T-helper 1 cell treated with Interleukin-12 subunit alpha and Interleukin-12 subunit beta and Interleukin-4 antibody, amounts not matched to agents 30 μg/mL and 1 μg/mL, for 36 hours (primary cell): ENCODE data around the gene PIK3CD.

ENCODE experiments used
- H3K27ac Mint-ChIP-seq: one replicate; pipeline ENCODE4 v1.8.0; 2021; ENCODE audit warnings: mild to moderate bottlenecking, mixed read lengths
- H3K27me3 Mint-ChIP-seq: one replicate; pipeline ENCODE4 v1.8.0; 2021; ENCODE audit warnings: low read depth, mixed read lengths
- H3K36me3 Mint-ChIP-seq: one replicate; pipeline ENCODE4 v1.8.0; 2021; ENCODE audit warnings: low read depth, mixed read lengths
- H3K4me1 Mint-ChIP-seq: one replicate; pipeline ENCODE4 v1.8.0; 2021; ENCODE audit warnings: low read depth, mixed read lengths
- H3K4me3 Mint-ChIP-seq: one replicate; pipeline ENCODE4 v1.8.0; 2021; ENCODE audit warnings: mild to moderate bottlenecking, moderate library complexity, mixed read lengths
- H3K9me3 Mint-ChIP-seq: one replicate; pipeline ENCODE4 v1.8.0; 2021; ENCODE audit warnings: mixed read lengths

PIK3CD gene

DNA sequence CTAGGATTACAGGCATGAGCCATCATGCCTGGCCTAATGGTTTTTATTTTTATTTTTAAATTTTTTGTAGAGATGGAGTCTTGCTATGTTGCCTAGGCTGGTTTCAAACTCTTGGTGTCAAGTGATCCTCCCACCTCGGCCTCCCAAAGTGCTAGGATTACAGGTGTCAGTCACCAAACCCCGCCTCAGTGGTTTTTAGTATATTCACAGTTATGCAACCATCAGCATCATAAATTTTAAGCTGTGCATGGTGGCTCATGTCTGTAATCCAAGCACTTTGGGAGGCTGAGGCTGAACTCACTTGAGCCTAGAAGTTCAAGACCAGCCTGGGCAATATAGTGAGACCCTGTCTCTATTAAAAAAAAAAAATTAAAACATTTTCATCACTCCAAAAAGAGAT lies 28.6 kb downstream of the PIK3CD start:
- H3K4me1 Mint-ChIP-seq = peaks cover 36% of the 10 kb centered on the region
- H3K9me3 Mint-ChIP-seq = no peaks in the 10 kb centered on the region
- peaks cover 35% of the 10 kb centered on the region for H3K36me3 Mint-ChIP-seq
- H3K4me3 Mint-ChIP-seq = no peak overlapping the region
- no peak overlapping the region for H3K27ac Mint-ChIP-seq
- H3K27me3 Mint-ChIP-seq = no peaks in the 10 kb centered on the region

DNA sequence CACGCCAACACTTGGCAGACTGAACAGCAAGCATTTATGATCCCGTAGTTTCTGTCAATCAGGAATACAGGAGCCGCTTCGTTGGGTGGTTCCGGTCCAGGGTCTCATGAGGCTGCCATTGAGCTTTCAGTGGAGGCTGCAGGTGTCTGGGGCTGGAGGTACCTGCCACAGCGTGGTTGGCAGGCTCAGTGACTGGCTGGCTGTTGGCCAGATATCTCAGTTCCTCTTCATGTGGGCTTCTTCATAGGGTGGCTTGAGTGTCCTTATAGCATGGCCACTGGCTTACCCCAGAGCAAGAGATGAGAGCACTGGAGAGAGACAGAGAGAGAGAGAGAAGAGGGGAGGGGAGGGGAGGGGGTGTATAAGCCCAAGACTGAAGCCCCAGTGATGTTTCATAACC lies 29.3 kb downstream of the PIK3CD start:
- no peak overlapping the region for H3K27ac Mint-ChIP-seq
- peaks cover 39% of the 10 kb centered on the region for H3K4me1 Mint-ChIP-seq
- no peaks in the 10 kb centered on the region for H3K9me3 Mint-ChIP-seq
- H3K27me3 Mint-ChIP-seq = no peaks in the 10 kb centered on the region
- H3K36me3 Mint-ChIP-seq = peaks cover 36% of the 10 kb centered on the region
- H3K4me3 Mint-ChIP-seq = no peak overlapping the region

GRCh38 chr1:9684801-9685200 lies 33.3 kb downstream of the PIK3CD start:
- Mint-ChIP-seq H3K4me3 (no peak overlapping the region), H3K27me3 (no peaks in the 10 kb centered on the region), H3K27ac (peak overlapping the region; percentile 28), H3K9me3 (no peaks in the 10 kb centered on the region), H3K36me3 (peaks cover 17% of the 10 kb centered on the region), H3K4me1 (peaks cover 45% of the 10 kb centered on the region)

- Mint-ChIP-seq H3K36me3 (peaks cover 22% of the 10 kb centered on the region), H3K27ac (peak overlapping the region; percentile 53), H3K4me3 (peak overlapping the region; percentile 79), H3K27me3 (no peaks in the 10 kb centered on the region), H3K9me3 (no peaks in the 10 kb centered on the region), H3K4me1 (peaks cover 57% of the 10 kb centered on the region)
Observed at GRCh38 chr1:9687120-9687873, 35.8 kb downstream of the PIK3CD start.

GRCh38 chr1:9687874-9688582 lies 36.5 kb downstream of the PIK3CD start:
- no peaks in the 10 kb centered on the region for H3K27me3 Mint-ChIP-seq
- peak overlapping the region; percentile 79 for H3K4me3 Mint-ChIP-seq
- H3K27ac Mint-ChIP-seq = peak overlapping the region; percentile 41
- no peaks in the 10 kb centered on the region for H3K9me3 Mint-ChIP-seq
- H3K36me3 Mint-ChIP-seq = peaks cover 25% of the 10 kb centered on the region
- H3K4me1 Mint-ChIP-seq = peaks cover 59% of the 10 kb centered on the region

- Mint-ChIP-seq H3K36me3 (peaks cover 25% of the 10 kb centered on the region), H3K4me3 (peak overlapping the region; percentile 79)
Observed at GRCh38 chr1:9688599-9688998, 37.1 kb downstream of the PIK3CD start.

DNA sequence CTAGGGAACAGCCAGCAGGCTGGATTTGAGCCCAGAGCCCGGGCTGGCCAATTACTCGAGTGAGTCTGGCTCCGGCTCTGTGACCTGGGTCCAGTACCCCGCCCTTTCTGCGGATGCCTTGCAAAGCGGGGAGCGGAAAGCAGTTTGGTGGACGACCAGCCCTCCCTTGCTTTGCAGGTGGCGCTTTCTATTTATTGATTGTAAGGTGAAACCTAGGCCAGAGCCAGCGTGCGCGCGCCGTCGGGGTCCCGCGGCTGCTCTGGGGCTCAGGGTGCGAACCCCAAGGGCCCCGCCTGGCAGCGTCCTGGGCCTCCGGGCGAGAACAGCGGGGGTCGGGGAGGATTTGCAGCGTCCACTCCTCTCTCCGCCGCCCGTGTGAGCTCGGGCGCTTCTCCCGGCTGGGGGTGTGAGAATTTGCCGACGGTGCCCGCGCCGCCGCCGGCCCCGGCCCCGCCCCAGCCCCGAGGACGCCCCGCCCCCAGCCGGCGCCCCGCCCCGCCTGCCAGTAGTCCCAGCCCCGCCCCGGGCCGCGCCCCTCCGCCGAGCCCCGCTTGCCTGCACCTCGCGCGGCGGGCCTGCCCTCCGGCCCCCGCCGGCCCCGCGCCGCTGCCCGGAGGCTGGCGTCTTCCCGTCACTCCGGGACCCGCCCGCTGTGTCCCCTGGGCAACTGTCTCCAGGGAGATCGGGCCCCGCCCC lies 37.6 kb downstream of the PIK3CD start:
- Mint-ChIP-seq H3K27me3 (no peaks in the 10 kb centered on the region), H3K27ac (peak overlapping the region; percentile 36), H3K4me1 (peaks cover 56% of the 10 kb centered on the region), H3K9me3 (no peaks in the 10 kb centered on the region), H3K4me3 (peak overlapping the region; percentile 79), H3K36me3 (peaks cover 25% of the 10 kb centered on the region)

More at GRCh38 chr1:9688599-9688998, 37.1 kb downstream of the PIK3CD start:
- H3K4me1 Mint-ChIP-seq = peaks cover 56% of the 10 kb centered on the region
- no peaks in the 10 kb centered on the region for H3K9me3 Mint-ChIP-seq
- peak overlapping the region; percentile 36 for H3K27ac Mint-ChIP-seq
- no peaks in the 10 kb centered on the region for H3K27me3 Mint-ChIP-seq

GRCh38 chr1:9689971-9690381 lies 38.4 kb downstream of the PIK3CD start:
- Mint-ChIP-seq H3K36me3 (peaks cover 28% of the 10 kb centered on the region), H3K27me3 (no peaks in the 10 kb centered on the region), H3K4me3 (peak overlapping the region; percentile 84), H3K27ac (peak overlapping the region; percentile 76), H3K9me3 (no peaks in the 10 kb centered on the region), H3K4me1 (peaks cover 57% of the 10 kb centered on the region)

DNA sequence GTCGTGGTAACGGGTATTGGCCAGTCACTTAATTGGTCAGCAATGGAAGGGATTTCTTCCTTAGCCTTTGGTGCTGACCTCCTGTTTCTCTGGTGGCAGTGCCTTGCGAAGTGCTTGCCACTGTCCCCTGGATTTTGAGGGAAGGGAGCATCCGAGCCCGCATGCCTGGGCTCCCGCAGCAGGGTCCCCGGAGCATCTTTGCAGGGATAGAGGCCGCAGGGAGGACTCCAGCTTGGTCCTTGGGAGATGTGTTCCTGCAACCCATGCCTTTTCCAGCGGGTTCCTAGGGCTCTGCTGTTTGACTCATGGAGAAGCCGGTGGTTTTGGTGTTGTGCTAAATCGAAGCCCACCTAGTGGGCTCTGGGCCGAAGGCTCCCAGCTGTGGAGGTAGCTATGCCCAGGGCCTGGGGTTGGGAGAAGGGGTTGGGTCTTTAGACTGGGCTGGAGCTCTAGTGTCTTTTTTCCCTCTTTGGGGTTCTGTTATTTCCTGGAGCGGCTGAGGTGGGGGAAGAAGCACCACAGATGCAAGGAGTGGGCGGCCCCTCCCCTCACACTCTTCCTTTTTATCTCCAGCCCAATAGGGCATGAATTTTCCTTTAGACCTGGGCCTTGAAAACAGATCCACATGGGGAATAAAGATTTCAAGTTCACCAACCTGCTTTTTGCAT lies 39.0 kb downstream of the PIK3CD start:
- Mint-ChIP-seq H3K4me3 (peak overlapping the region; percentile 84), H3K9me3 (no peaks in the 10 kb centered on the region), H3K36me3 (peaks cover 32% of the 10 kb centered on the region), H3K27me3 (no peaks in the 10 kb centered on the region), H3K27ac (peak overlapping the region; percentile 60), H3K4me1 (peaks cover 59% of the 10 kb centered on the region)

GRCh38 chr1:9691108-9691445 lies 39.5 kb downstream of the PIK3CD start:
- peak overlapping the region; percentile 23 for H3K27ac Mint-ChIP-seq
- H3K4me3 Mint-ChIP-seq = peak overlapping the region; percentile 84
- peaks cover 28% of the 10 kb centered on the region for H3K36me3 Mint-ChIP-seq
- H3K27me3 Mint-ChIP-seq = no peaks in the 10 kb centered on the region
- no peaks in the 10 kb centered on the region for H3K9me3 Mint-ChIP-seq
- H3K4me1 Mint-ChIP-seq = peaks cover 54% of the 10 kb centered on the region

DNA sequence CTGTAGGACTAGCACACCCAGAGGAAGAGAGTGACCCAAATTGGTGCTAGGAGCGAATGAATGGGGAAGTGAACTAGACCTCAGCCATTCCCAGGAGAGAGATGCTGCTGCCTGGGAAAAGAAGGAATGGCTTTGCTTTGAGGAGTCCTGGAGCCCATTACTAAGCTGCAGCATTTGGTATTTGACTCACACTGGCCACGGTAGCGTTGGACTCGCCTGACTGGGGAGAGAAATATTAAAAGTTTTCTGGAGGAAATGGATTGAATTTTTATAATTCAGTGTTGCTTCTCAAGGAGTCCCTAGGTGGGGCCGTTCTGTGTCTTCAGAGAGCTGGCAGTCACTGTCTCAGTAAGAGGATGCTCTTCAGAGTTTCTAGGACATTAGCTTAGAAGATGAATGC lies 40.2 kb downstream of the PIK3CD start:
- Mint-ChIP-seq H3K27me3 (no peaks in the 10 kb centered on the region), H3K4me1 (peaks cover 49% of the 10 kb centered on the region), H3K27ac (peak overlapping the region; percentile 23), H3K4me3 (no peak overlapping the region), H3K36me3 (peaks cover 30% of the 10 kb centered on the region), H3K9me3 (no peaks in the 10 kb centered on the region)

GRCh38 chr1:9696793-9697192 lies 45.3 kb downstream of the PIK3CD start:
- Mint-ChIP-seq H3K4me3 (no peak overlapping the region), H3K9me3 (no peaks in the 10 kb centered on the region), H3K27ac (no peak overlapping the region), H3K27me3 (no peaks in the 10 kb centered on the region), H3K4me1 (peaks cover 32% of the 10 kb centered on the region), H3K36me3 (peaks cover 49% of the 10 kb centered on the region)

GRCh38 chr1:9699361-9699760 lies 47.8 kb downstream of the PIK3CD start:
- Mint-ChIP-seq H3K4me3 (no peak overlapping the region), H3K9me3 (peaks cover 8% of the 10 kb centered on the region), H3K36me3 (peaks cover 54% of the 10 kb centered on the region), H3K4me1 (peaks cover 45% of the 10 kb centered on the region), H3K27ac (peak overlapping the region; percentile 18), H3K27me3 (no peaks in the 10 kb centered on the region)

DNA sequence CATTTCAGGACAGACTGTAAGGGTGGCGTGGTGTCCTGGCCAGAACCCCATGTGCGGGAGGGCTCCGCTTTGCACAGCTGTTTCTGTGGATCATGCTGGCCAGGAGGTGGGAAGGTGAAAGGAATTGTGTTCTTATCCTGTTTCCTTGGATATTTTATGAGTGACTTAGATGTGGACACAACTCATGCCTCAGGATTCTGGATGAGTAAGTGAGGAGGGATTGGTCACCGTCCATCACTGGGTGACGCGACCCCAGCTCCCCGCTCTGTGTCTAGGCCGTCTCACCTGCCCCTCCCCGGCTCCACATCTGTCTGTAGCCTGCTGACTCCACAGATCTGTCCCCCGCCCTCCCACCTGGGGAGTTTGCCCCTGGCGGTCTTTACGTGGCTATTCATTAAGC lies 48.8 kb downstream of the PIK3CD start:
- H3K36me3 Mint-ChIP-seq = peaks cover 51% of the 10 kb centered on the region

More for the DNA sequence above, 48.8 kb downstream of the PIK3CD start:
- no peaks in the 10 kb centered on the region for H3K27me3 Mint-ChIP-seq
- H3K4me1 Mint-ChIP-seq = peaks cover 48% of the 10 kb centered on the region
- H3K4me3 Mint-ChIP-seq = no peak overlapping the region
- H3K9me3 Mint-ChIP-seq = peaks cover 8% of the 10 kb centered on the region
- H3K27ac Mint-ChIP-seq = no peak overlapping the region
